ENCODE measurements around the gene RFC2. TPM values are rescaled to one million over a fixed set of nuclear protein-coding genes. Genes with fewer than 3 reads are reported as not detected.
A peak's percentile ranks its signal among the peaks of the same experiment; 100 is the strongest.

The RFC2 gene
- total RNA-seq = 12.4 and 15.6 TPM in 2 replicates

DNA sequence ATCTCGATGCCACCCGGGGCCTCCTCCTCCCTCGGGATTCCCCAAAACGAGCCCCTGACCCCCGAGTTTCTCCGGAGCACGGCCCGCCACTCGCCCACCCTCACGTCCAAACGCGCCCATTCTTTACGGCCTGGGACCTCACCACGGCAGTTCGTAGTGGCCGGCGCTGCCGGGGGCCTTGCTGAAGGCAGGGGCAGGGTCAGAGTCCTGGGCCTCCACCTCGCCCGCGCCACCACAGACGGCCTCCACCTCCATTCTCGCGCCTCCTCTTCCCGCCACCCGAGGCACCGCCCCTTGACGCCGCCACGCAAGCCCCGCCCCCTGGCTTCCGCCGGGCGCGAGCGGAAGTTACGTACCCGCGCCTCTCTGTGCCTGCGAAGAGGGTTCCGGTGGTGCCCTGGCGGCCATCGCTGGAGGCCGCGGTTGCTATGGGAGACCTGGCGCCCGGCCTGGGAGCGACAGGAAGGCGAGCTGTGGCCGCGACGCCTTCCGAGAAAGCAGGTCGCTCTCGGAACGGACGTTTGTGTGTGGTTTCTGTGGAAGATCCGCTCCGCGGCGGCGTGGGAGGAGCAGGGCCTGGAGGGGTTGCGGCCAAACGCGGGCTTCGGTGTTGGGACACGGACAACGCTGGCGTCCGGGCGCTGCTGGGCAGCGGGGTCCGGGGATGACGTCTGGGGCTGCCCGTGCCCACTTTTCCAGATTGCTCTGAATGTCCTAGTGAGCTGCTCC, at the start of gene RFC2:
TSS of gene RFC2 (minus strand) at position 271 of the 729 bp plus-strand sequence. CDS start at position 255, 16 bp downstream.
- H3K36me3 ChIP-seq (ENCODE audit: control insufficient read depth, insufficient read depth, low read length) = peaks cover 5% of the 10 kb centered on the region
- no peak for FAIRE-seq

GRCh38 chr7:74302745-74303221, 48.6 kb upstream of the RFC2 start:
- H3K4me3 ChIP-seq (ENCODE audit: low read depth, low read length) = no peak overlapping the region
- no peaks in the 10 kb centered on the region for H3K36me3 ChIP-seq (ENCODE audit: control insufficient read depth, insufficient read depth, low read length)
- H3K27me3 ChIP-seq (ENCODE audit: control insufficient read depth, insufficient read depth, low read length) = no peaks in the 10 kb centered on the region
- DNase-seq (ENCODE audit: low read depth) (no peak), FAIRE-seq (no peak)
- TF ChIP-seq CTCF (IDR thresholded peaks at IDR 0.05; ENCODE audit: insufficient read depth, low read length, severe bottlenecking) = no peak

More for the DNA sequence above, at the start of gene RFC2:
- no peaks in the 10 kb centered on the region for H3K27me3 ChIP-seq (ENCODE audit: control insufficient read depth, insufficient read depth, low read length)
- peak within 1 kb of the TSS; percentile 95 for H3K4me3 ChIP-seq (ENCODE audit: low read depth, low read length)
- peak; percentile 85 for DNase-seq (ENCODE audit: low read depth)
- peak; percentile 35 for TF ChIP-seq CTCF (IDR thresholded peaks at IDR 0.05; ENCODE audit: insufficient read depth, low read length, severe bottlenecking)

DNA sequence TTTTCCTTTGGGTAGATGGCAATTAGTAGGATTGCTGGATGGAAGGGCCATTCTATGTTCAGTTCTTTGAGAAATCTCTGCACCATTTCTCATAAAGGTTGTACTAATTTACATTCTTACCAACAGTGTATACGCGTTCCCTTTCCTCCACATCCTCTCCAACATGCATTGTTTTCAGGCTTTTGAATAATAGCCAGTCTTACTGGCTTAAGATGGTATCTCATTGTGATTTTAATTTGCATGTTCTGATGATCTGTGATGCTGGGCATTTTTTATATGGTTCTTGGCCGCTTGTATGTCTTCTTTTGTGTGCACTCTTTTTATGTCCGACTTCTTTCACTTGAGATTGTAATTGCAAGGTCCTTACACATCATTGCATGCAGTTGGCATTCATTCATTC, 46.7 kb upstream of the RFC2 start:
- H3K27me3 ChIP-seq (ENCODE audit: control insufficient read depth, insufficient read depth, low read length) = no peaks in the 10 kb centered on the region
- H3K36me3 ChIP-seq (ENCODE audit: control insufficient read depth, insufficient read depth, low read length) = no peaks in the 10 kb centered on the region
- no peak for FAIRE-seq
- no peak for TF ChIP-seq CTCF (IDR thresholded peaks at IDR 0.05; ENCODE audit: insufficient read depth, low read length, severe bottlenecking)
- DNase-seq (ENCODE audit: low read depth) = no peak
- no peak overlapping the region for H3K4me3 ChIP-seq (ENCODE audit: low read depth, low read length)

GRCh38 chr7:74299401-74299800, 45.2 kb upstream of the RFC2 start:
- Histone ChIP-seq H3K36me3 (ENCODE audit: control insufficient read depth, insufficient read depth, low read length) (no peaks in the 10 kb centered on the region), H3K27me3 (ENCODE audit: control insufficient read depth, insufficient read depth, low read length) (no peaks in the 10 kb centered on the region), H3K4me3 (ENCODE audit: low read depth, low read length) (no peak overlapping the region)
- DNase-seq (ENCODE audit: low read depth) = no peak
- no peak for TF ChIP-seq CTCF (IDR thresholded peaks at IDR 0.05; ENCODE audit: insufficient read depth, low read length, severe bottlenecking)
- FAIRE-seq = no peak

GRCh38 chr7:74297516-74298233, 43.5 kb upstream of the RFC2 start:
- H3K36me3 ChIP-seq (ENCODE audit: control insufficient read depth, insufficient read depth, low read length) = no peaks in the 10 kb centered on the region
- no peak for TF ChIP-seq CTCF (IDR thresholded peaks at IDR 0.05; ENCODE audit: insufficient read depth, low read length, severe bottlenecking)
- no peak overlapping the region for H3K4me3 ChIP-seq (ENCODE audit: low read depth, low read length)
- no peak for DNase-seq (ENCODE audit: low read depth)
- no peaks in the 10 kb centered on the region for H3K27me3 ChIP-seq (ENCODE audit: control insufficient read depth, insufficient read depth, low read length)
- FAIRE-seq = no peak
